BLaER1 treated with 17β-estradiol and CSF1 and Interleukin-3, amounts not matched to agents 10 nM and 100 nM (cell line): ENCODE results near the gene USP11.

Source experiments
- H3K27ac ChIP-seq, 11 experiments: shearing (Covaris generic); formaldehyde crosslinking; 2 replicates each; pipeline ENCODE4 v1.8.1; 2022
- H3K27me3 ChIP-seq, 11 experiments: shearing (Covaris generic); formaldehyde crosslinking; 2 replicates each; pipeline ENCODE4 v1.8.1; 2022
- H3K36me3 ChIP-seq, 11 experiments: shearing (Covaris generic); formaldehyde crosslinking; 2 replicates each; pipeline ENCODE4 v1.8.1; 2022
- H3K4me1 ChIP-seq, 10 experiments: shearing (Covaris generic); formaldehyde crosslinking; 2 replicates each; pipeline ENCODE4 v1.8.1; 2022
- H3K4me2 ChIP-seq, 11 experiments: shearing (Covaris generic); formaldehyde crosslinking; 2 replicates each; pipeline ENCODE4 v1.8.1; 2022
- H3K4me3 ChIP-seq, 10 experiments: shearing (Covaris generic); formaldehyde crosslinking; 2 replicates each; pipeline ENCODE4 v1.8.1; 2022
- H3K9ac ChIP-seq, 11 experiments: shearing (Covaris generic); formaldehyde crosslinking; 2 replicates each; pipeline ENCODE4 v1.8.1; 2022
- H3K9me3 ChIP-seq, 11 experiments: shearing (Covaris generic); formaldehyde crosslinking; replicated peaks in 1 of 11; 2 replicates each; pipeline ENCODE4 v1.8.1; 2022
- H4K20me1 ChIP-seq, 11 experiments: shearing (Covaris generic); formaldehyde crosslinking; 2 replicates each; pipeline ENCODE4 v1.8.1; 2022
- Cebpa-rat ChIP-seq, 11 experiments: shearing (Covaris generic); IDR thresholded peaks; 2 replicates each; pipeline ENCODE4 v1.8.1; 2022

The USP11 gene

DNA sequence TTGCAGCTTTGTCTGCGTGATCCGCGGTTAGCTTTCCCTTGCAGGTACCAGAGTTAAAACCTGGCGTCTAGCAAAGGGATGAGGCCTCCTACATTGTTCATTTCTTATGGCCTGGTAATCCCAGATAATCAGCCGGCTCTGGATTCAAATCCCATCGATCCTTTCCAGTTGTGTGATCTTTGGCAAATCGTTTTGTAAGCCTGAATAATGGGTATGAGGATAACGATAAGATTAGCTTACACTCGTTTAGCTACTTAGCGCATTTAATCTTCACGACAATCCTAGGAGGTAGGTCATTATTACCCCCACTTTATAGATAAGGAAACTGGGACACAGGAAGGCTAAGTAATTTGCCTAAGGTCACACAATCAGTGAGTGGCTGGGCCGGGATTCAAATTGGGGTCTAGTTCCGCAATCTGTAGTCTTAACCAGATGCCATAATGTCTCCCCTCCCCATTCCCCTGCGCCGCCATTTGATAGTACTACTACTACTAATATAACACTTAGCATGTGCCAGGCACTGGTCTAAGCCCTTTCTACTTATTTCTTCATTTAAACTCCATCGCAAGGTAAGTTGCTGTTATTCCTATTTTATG, 40.9 kb upstream of the USP11 start:
- Histone ChIP-seq H3K9me3 (no peaks in the 10 kb centered on the region), H3K9ac (peak overlapping the region; percentile 67 to 98 (median 79)), H3K4me1 (peaks cover 42 to 46% (median 43%) of the 10 kb centered on the region in 10 experiments), H3K4me3 (peak overlapping the region; percentile 54 to 89 (median 81)), H3K27ac (peak overlapping the region in 9 of 11 experiments; percentile 65 to 78 (median 73); a peak in 17 of 22 replicates), H3K27me3 (peaks cover 0 to 24% (median 13%) of the 10 kb centered on the region in 11 experiments; a peak in 9 of 22 replicates), H3K36me3 (peaks cover 5 to 28% (median 12%) of the 10 kb centered on the region in 11 experiments; a peak in 21 of 22 replicates), H3K4me2 (peak overlapping the region; percentile 68 to 92 (median 84)), H4K20me1 (peaks cover 15 to 37% (median 30%) of the 10 kb centered on the region in 11 experiments)
- TF ChIP-seq Cebpa-rat (IDR thresholded peaks at IDR 0.05): no peak

DNA sequence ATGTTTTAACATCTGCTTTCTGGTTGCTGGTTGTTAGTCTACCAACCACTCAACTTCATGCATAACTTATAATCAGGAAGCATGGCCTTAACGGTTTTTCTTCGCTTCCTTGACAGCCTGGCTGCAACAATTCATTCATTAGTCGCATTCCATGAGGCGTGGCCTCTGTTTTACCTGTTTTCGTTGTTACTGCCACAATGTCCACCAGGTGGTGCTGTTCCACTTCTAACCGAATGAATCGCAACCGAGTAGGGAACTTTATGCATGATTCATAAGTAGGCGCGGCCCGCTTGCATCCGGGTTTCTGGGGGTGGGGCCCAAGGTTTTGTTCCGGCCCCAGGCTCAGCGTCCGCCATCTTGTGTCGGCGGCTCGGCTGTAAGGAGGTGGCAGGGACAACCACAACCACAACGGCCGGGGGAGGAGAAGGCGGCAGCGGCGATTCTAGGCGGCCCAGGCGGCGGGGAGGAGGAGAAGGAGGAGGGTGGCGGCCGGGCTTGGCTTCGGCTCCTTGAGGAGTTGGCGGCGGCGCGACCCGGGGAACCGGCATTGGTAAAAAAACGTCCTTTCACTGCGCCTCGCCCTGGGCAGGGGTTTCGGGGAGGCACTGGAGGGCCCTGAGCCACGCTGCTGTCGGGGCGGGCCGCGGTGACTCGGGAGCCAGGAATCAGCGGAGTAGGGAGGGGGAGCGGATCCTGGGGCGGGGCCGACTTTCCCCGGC, 39.2 kb upstream of the USP11 start, which contains the start of gene UBA1:
Gene UBA1 (plus strand): TSS at position 355 of the 719 bp plus-strand sequence. CDS start 4,974 bp downstream, outside the sequence.
- Histone ChIP-seq H3K4me2 (peak within 1 kb of the TSS; percentile 91 to 99 (median 98)), H3K27me3 (peaks cover 0 to 8% (median 1%) of the 10 kb centered on the region in 11 experiments; a peak in 8 of 22 replicates), H3K36me3 (peaks cover 18 to 35% (median 24%) of the 10 kb centered on the region in 11 experiments), H3K27ac (peak within 1 kb of the TSS; percentile 90 to 97 (median 96)), H3K4me1 (peaks cover 48 to 55% (median 51%) of the 10 kb centered on the region in 10 experiments), H3K4me3 (peak within 1 kb of the TSS; percentile 77 to 92 (median 89)), H4K20me1 (peaks cover 33 to 48% (median 43%) of the 10 kb centered on the region in 11 experiments), H3K9ac (peak within 1 kb of the TSS; percentile 91 to 98 (median 97)), H3K9me3 (no peaks in the 10 kb centered on the region)
- TF ChIP-seq Cebpa-rat (IDR thresholded peaks at IDR 0.05): no peak

DNA sequence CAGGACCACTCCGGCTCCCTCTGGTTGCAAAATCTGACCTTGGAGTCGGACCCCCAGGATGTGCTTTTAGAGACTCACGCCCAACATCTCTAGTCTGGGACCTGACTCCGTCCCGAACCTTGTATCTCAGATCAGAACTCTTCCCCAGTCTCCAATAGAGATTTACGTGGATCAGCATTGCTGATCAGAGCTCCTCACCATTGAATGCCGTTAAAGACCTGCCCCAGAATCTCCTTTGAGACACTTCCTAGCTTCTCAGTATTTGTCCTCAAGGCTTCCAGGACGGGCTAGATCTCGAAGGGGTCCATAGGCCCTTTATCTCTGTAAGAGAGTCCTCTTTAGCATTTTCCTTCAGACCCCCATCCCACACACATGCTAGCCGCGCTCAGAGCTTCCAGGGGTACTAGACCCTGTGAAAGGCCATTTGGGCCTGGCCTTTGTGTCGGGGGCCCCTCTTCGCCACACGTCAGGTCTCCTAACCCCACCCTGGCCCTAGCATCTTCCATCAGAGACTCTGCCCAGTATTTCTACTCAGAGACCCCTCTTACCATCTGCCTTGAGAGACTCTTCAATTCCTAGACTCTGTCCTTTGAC, 38.5 kb upstream of the USP11 start:
- peak overlapping the region; percentile 77 to 92 (median 89) for H3K4me3 ChIP-seq
- peaks cover 25 to 41% (median 31%) of the 10 kb centered on the region in 11 experiments for H3K36me3 ChIP-seq
- peaks cover 39 to 55% (median 50%) of the 10 kb centered on the region in 11 experiments for H4K20me1 ChIP-seq
- peaks cover 0 to 6% (median 0%) of the 10 kb centered on the region in 11 experiments; a peak in 4 of 22 replicates for H3K27me3 ChIP-seq
- H3K4me2 ChIP-seq: peak overlapping the region; percentile 91 to 99 (median 98)
- peaks cover 48 to 55% (median 51%) of the 10 kb centered on the region in 10 experiments for H3K4me1 ChIP-seq
- H3K27ac ChIP-seq: peak overlapping the region; percentile 90 to 97 (median 96)
- TF ChIP-seq Cebpa-rat (IDR thresholded peaks at IDR 0.05): no peak
- no peaks in the 10 kb centered on the region for H3K9me3 ChIP-seq
- peak overlapping the region; percentile 91 to 98 (median 97) for H3K9ac ChIP-seq

DNA sequence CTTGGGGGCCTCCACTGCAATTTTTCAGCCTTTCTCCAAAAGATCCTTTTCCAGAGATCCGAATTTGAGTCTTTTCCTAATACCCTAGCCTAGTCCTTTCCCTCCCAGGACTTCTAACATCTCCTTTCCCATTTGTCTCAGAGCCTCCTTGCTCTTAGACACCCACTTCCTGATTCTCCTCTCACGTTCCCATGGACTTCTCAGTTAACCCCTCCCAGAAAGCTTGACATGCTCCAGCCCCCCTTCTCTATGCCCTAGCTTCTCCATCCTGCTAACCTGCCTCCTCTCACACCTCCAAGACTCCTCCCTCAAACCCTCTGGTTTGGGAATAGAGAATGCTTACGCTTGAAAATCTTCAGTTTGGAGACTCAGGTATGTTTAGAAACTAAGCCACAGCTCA, 36.7 kb upstream of the USP11 start:
- H3K36me3 ChIP-seq: peaks cover 43 to 59% (median 49%) of the 10 kb centered on the region in 11 experiments
- TF ChIP-seq Cebpa-rat (IDR thresholded peaks at IDR 0.05): no peak
- H3K9me3 ChIP-seq: no peaks in the 10 kb centered on the region
- H3K4me1 ChIP-seq: peaks cover 48 to 55% (median 51%) of the 10 kb centered on the region in 10 experiments
- 0 out of 22 replicates have a peak, but pooled peaks cover 0 to 6% (median 0%) of the 10 kb centered on the region in 11 experiments for H3K27me3 ChIP-seq
- peak overlapping the region; percentile 91 to 99 (median 98) for H3K4me2 ChIP-seq
- peak overlapping the region; percentile 29 to 98 (median 95); a peak in 21 of 22 replicates for H3K9ac ChIP-seq
- peaks cover 54 to 73% (median 68%) of the 10 kb centered on the region in 11 experiments for H4K20me1 ChIP-seq
- peak overlapping the region in 8 of 10 experiments; percentile 20 to 92 (median 82); a peak in 16 of 20 replicates for H3K4me3 ChIP-seq
- H3K27ac ChIP-seq: 0 out of 22 replicates have a peak overlapping the region, but pooled peaks of 6 of the 11 experiments have one; percentile 1 to 27 (median 9)

DNA sequence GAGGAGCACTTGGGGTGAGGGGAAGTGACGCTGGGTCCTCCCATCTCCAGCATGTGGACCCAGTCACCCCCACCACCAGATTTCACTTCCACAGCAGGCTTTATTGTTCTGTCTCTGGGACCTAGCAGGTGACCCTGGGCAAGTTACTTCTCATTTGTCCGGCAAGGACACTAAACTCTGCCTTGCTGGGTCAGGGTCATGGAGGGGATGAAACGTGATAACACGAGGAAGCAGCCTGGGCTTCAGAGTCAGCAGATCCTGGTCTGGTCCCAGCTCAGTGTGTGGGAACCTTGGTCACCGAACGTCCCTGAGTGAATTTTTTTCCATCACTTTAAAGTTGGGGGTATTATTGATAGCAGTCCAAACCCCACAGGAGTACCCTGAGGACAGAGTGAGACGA, 35.3 kb upstream of the USP11 start:
- Histone ChIP-seq H3K27me3 (peaks cover 0 to 13% (median 0%) of the 10 kb centered on the region in 11 experiments; a peak in 1 of 22 replicates), H3K9ac (peak overlapping the region in 7 of 11 experiments; percentile 9 to 97 (median 44); a peak in 7 of 22 replicates), H4K20me1 (peaks cover 69 to 87% (median 82%) of the 10 kb centered on the region in 11 experiments), H3K4me3 (no peak overlapping the region), H3K4me2 (peak overlapping the region in 10 of 11 experiments; percentile 93 to 99 (median 98); a peak in 12 of 22 replicates), H3K4me1 (peaks cover 37 to 45% (median 41%) of the 10 kb centered on the region in 10 experiments), H3K27ac (no peak overlapping the region), H3K9me3 (no peaks in the 10 kb centered on the region), H3K36me3 (peaks cover 57 to 74% (median 63%) of the 10 kb centered on the region in 11 experiments)
- no peak for TF ChIP-seq Cebpa-rat (IDR thresholded peaks at IDR 0.05)

DNA sequence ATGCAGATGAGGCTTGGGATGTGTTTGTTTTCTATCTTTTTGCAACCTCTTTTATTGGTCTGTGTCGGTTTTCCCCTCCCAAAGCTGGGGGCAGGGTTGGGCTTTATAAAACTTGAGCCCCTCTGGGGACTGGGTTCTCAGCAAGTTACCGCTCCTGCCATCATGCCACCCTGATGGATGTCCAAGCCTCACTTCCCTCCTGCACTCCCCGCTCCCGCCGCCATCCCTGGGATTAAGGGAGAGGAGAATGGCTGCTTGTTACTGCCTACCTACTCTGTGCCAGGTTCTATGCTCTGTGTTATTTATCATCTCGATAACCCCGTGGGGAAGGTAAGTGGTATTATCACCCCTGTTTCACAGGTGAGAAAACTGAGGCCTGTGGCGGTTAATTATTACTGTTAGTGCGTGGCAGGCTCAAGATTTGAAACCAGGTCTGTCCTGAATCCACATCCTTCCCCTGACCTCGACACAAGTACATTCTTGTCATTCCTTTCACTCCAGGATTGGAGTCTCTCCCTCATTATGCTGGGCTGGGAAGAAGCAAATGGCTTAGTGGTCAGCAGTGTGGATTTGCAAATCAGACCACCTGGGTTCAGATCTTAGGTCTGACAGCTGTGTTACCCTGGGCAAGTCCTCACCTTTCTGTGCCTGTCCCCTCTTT, 34.7 kb upstream of the USP11 start:
- no peaks in the 10 kb centered on the region for H3K9me3 ChIP-seq
- H4K20me1 ChIP-seq: peaks cover 74 to 93% (median 88%) of the 10 kb centered on the region in 11 experiments
- no peak for TF ChIP-seq Cebpa-rat (IDR thresholded peaks at IDR 0.05)
- H3K4me2 ChIP-seq: peak overlapping the region in 2 of 11 experiments; percentile 93 to 94; a peak in 1 of 22 replicates
- H3K27ac ChIP-seq: no peak overlapping the region
- peaks cover 63 to 80% (median 69%) of the 10 kb centered on the region in 11 experiments for H3K36me3 ChIP-seq
- peak overlapping the region in 6 of 11 experiments; percentile 9 to 97 (median 23); a peak in 5 of 22 replicates for H3K9ac ChIP-seq
- peaks cover 30 to 39% (median 35%) of the 10 kb centered on the region in 10 experiments for H3K4me1 ChIP-seq
- peaks cover 0 to 13% (median 0%) of the 10 kb centered on the region in 11 experiments; a peak in 2 of 22 replicates for H3K27me3 ChIP-seq
- H3K4me3 ChIP-seq: no peak overlapping the region

DNA sequence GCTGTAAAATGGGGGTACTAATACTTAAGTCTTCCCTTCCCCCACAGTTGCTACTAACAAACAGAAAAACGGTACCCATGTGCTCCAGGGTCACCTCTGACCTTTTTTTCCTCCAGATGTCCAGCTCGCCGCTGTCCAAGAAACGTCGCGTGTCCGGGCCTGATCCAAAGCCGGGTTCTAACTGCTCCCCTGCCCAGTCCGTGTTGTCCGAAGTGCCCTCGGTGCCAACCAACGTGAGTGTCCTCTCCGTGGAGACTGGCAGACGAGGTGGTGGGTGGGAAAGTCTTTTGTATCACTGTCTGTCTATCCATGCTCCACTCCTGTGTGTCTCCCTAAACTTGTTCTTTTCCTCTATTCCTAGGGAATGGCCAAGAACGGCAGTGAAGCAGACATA, 34.1 kb upstream of the USP11 start:
- H3K27me3 ChIP-seq: peaks cover 0 to 17% (median 0%) of the 10 kb centered on the region in 11 experiments; a peak in 2 of 22 replicates
- H3K36me3 ChIP-seq: peaks cover 69 to 85% (median 75%) of the 10 kb centered on the region in 11 experiments
- H3K4me3 ChIP-seq: no peak overlapping the region
- no peak overlapping the region for H3K4me2 ChIP-seq
- H3K9me3 ChIP-seq: no peaks in the 10 kb centered on the region
- peak overlapping the region in 2 of 11 experiments; percentile 95 to 97; a peak in 1 of 22 replicates for H3K9ac ChIP-seq
- no peak overlapping the region for H3K27ac ChIP-seq
- H3K4me1 ChIP-seq: peaks cover 30 to 38% (median 34%) of the 10 kb centered on the region in 10 experiments
- peaks cover 78 to 98% (median 94%) of the 10 kb centered on the region in 11 experiments for H4K20me1 ChIP-seq
- no peak for TF ChIP-seq Cebpa-rat (IDR thresholded peaks at IDR 0.05)

DNA sequence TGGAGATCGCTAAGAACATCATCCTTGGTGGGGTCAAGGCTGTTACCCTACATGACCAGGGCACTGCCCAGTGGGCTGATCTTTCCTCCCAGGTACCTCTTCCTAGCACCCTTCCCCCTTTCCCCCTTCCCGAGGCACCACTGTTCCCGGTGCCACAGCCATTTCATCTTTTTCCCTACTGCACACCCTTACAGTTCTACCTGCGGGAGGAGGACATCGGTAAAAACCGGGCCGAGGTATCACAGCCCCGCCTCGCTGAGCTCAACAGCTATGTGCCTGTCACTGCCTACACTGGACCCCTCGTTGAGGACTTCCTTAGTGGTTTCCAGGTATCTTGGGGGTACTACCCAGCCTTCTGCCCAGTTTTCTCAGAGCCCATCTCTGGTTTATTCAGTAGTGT, 33.5 kb upstream of the USP11 start:
- peaks cover 0 to 23% (median 0%) of the 10 kb centered on the region in 11 experiments; a peak in 2 of 22 replicates for H3K27me3 ChIP-seq
- peaks cover 28 to 38% (median 33%) of the 10 kb centered on the region in 10 experiments for H3K4me1 ChIP-seq
- H4K20me1 ChIP-seq: peaks cover 84 to 100% (median 99%) of the 10 kb centered on the region in 11 experiments
- H3K27ac ChIP-seq: no peak overlapping the region
- no peaks in the 10 kb centered on the region for H3K9me3 ChIP-seq
- H3K9ac ChIP-seq: no peak overlapping the region
- H3K4me2 ChIP-seq: no peak overlapping the region
- TF ChIP-seq Cebpa-rat (IDR thresholded peaks at IDR 0.05): no peak
- peaks cover 75 to 91% (median 81%) of the 10 kb centered on the region in 11 experiments for H3K36me3 ChIP-seq
- H3K4me3 ChIP-seq: no peak overlapping the region
